NCI-H2029 (cell line): ENCODE data around the gene HELQ.

Experiments used
- DNase-seq: peaks from one replicate; lab custom pipeline; 2025; lab: John Stamatoyannopoulos, UW

The HELQ gene

GRCh38 chr4:83372931-83373330, 82.7 kb downstream of the HELQ start:
- DNase-seq = no peak

GRCh38 chr4:83371936-83372335, 83.7 kb downstream of the HELQ start:
- DNase-seq = no peak

- no peak for DNase-seq
Observed at GRCh38 chr4:83371235-83371634, 84.4 kb downstream of the HELQ start.

GRCh38 chr4:83370640-83370906, 85.0 kb downstream of the HELQ start:
- no peak for DNase-seq

- DNase-seq = no peak
Observed at GRCh38 chr4:83369831-83370639, 85.6 kb downstream of the HELQ start.

- DNase-seq = no peak
Observed at GRCh38 chr4:83364312-83364711, 91.3 kb downstream of the HELQ start.

- DNase-seq = no peak
Observed at GRCh38 chr4:83362492-83363329, 92.9 kb downstream of the HELQ start.

- DNase-seq = no peak
Observed at GRCh38 chr4:83361416-83362103, 94.1 kb downstream of the HELQ start.

- DNase-seq = no peak
Observed at GRCh38 chr4:83360018-83360417, 95.6 kb downstream of the HELQ start.

GRCh38 chr4:83358410-83358809, 97.2 kb downstream of the HELQ start:
- no peak for DNase-seq
